ENCODE data around the gene ARHGAP22. TPM values are rescaled to one million over a fixed set of nuclear protein-coding genes. Genes with fewer than 3 reads are reported as not detected.

ARHGAP22 gene
- total RNA-seq, 2 experiments from 2014 or later: not detected

DNA sequence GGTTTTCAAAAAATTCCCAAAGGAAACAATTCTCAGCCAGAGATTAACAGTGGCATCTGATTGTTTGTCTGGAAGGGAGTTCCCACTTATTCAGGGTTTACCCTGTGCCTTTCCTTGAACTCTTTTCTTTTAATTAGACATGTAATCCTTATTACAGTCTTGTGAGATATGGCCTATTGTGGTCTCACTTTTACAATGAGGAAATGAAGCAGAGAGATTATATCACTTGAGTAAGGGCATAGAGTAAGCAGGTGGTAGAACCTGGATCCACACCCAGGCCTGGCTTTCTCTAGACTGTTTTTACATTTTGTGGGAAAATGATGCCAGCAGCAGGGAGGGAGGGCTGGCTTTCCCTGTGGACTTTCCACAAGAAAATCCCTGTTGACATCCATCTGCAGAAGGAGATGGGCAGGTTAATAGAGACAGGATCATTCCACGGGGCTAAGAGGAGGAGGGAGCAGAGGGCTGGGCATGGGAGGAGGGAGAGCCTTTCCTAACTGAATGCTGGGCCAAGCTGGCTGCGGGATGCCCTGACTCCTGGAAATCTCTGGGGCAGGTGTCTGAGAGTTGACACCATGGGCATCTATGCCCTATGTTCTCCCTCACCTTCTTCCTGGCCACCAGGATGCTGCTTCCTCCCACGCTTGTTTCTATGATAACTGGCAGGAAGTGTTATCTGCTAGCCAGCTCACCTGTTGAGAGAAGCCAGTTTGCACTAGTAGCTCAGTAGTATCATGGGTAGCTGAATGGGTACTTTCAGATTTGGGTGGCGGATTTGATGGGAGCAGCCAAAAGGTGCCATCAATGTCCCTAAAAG, 28.7 kb upstream of the ARHGAP22 start:
- no peak for DNase-seq
- Histone ChIP-seq H3K27ac (ENCODE audit: low read depth in 1 of 2, low read length in 2 of 2) (no peak overlapping the region), H3K4me1 (ENCODE audit: insufficient read depth, low read length) (peaks cover 19% of the 10 kb centered on the region), H3K9me3 (ENCODE audit: control insufficient read depth in 1 of 2, insufficient read depth in 1 of 2, low read length in 2 of 2) (no peaks in the 10 kb centered on the region), H3K27me3 (ENCODE audit: control insufficient read depth in 1 of 2, insufficient read depth in 2 of 2, low read length in 2 of 2) (peaks cover 7 to 17% of the 10 kb centered on the region in 2 experiments), H3K36me3 (ENCODE audit: insufficient read depth, low read length) (no peaks in the 10 kb centered on the region), H3K4me3 (ENCODE audit: low read length) (no peak overlapping the region)
- ATAC-seq (ENCODE audit: poor library complexity): no peak
- Mint-ChIP-seq H3K36me3 (ENCODE audit: low read depth) (no peaks in the 10 kb centered on the region), H3K4me3 (no peak overlapping the region), H3K27ac (no peak overlapping the region), H3K4me1 (ENCODE audit: low read depth) (peaks cover 14% of the 10 kb centered on the region), H3K9me3 (no peaks in the 10 kb centered on the region), H3K27me3 (peaks cover 33% of the 10 kb centered on the region)
- ChIA-PET CTCF (no interaction called here), POLR2A (no interaction called here)
- TF ChIP-seq, protein P1, sequence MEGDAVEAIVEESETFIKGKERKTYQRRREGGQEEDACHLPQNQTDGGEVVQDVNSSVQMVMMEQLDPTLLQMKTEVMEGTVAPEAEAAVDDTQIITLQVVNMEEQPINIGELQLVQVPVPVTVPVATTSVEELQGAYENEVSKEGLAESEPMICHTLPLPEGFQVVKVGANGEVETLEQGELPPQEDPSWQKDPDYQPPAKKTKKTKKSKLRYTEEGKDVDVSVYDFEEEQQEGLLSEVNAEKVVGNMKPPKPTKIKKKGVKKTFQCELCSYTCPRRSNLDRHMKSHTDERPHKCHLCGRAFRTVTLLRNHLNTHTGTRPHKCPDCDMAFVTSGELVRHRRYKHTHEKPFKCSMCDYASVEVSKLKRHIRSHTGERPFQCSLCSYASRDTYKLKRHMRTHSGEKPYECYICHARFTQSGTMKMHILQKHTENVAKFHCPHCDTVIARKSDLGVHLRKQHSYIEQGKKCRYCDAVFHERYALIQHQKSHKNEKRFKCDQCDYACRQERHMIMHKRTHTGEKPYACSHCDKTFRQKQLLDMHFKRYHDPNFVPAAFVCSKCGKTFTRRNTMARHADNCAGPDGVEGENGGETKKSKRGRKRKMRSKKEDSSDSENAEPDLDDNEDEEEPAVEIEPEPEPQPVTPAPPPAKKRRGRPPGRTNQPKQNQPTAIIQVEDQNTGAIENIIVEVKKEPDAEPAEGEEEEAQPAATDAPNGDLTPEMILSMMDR (IDR thresholded peaks at IDR 0.05): no peak
- intact Hi-C loops (cut with DNase I, micrococcal nuclease): no loop called here

GRCh38 chr10:48632166-48632565, 27.3 kb upstream of the ARHGAP22 start:
- H3K27me3 Mint-ChIP-seq: peaks cover 20% of the 10 kb centered on the region
- Histone ChIP-seq H3K36me3 (ENCODE audit: insufficient read depth, low read length) (no peaks in the 10 kb centered on the region), H3K27ac (ENCODE audit: low read depth in 1 of 2, low read length in 2 of 2) (no peak overlapping the region), H3K4me3 (ENCODE audit: low read length) (no peak overlapping the region), H3K9me3 (ENCODE audit: control insufficient read depth in 1 of 2, insufficient read depth in 1 of 2, low read length in 2 of 2) (no peaks in the 10 kb centered on the region), H3K27me3 (ENCODE audit: control insufficient read depth in 1 of 2, insufficient read depth in 2 of 2, low read length in 2 of 2) (peaks cover 3 to 13% of the 10 kb centered on the region in 2 experiments), H3K4me1 (ENCODE audit: insufficient read depth, low read length) (peaks cover 19% of the 10 kb centered on the region)
- H3K4me1 Mint-ChIP-seq (ENCODE audit: low read depth): peaks cover 14% of the 10 kb centered on the region
- H3K4me3 Mint-ChIP-seq: no peak overlapping the region
- no peaks in the 10 kb centered on the region for H3K9me3 Mint-ChIP-seq
- ChIA-PET CTCF (no interaction called here), POLR2A (no interaction called here)
- TF ChIP-seq, protein P1 (IDR thresholded peaks at IDR 0.05): no peak
- ATAC-seq (ENCODE audit: poor library complexity) (no peak), DNase-seq (no peak)
- intact Hi-C loops (cut with DNase I, micrococcal nuclease): no loop called here
- no peak overlapping the region for H3K27ac Mint-ChIP-seq
- no peaks in the 10 kb centered on the region for H3K36me3 Mint-ChIP-seq (ENCODE audit: low read depth)

DNA sequence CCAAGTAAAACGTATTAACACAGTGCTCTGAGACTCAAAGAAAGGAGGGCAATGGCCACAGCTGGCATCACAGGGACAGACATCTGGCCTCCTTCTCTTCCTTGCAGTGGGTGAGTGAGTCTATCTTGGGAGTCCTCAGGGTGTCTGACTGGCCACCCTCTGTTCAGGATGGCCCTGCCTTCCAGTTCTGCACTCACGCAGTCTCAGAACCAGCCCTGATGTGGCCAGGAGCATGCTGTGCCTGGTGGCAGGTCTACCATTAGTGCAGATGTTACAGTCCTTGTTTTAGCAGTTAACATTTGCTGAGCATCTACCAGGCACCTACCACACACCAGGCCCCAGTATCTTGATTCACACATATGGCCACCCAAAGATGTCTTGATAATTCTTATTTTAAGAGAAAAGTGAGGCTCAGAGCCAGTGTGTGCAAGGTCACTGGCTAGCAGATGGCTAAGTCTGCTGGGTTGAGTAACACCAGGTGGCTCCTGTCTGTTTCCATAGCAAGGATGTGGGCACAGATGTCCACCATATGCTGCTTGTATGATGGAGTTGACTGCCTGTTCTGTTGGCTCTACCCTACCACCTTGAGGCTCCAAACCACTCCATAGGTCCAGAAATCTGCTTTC, 23.2 kb upstream of the ARHGAP22 start:
- Histone ChIP-seq H3K36me3 (ENCODE audit: insufficient read depth, low read length) (no peaks in the 10 kb centered on the region), H3K4me1 (ENCODE audit: insufficient read depth, low read length) (no peaks in the 10 kb centered on the region), H3K9me3 (ENCODE audit: control insufficient read depth in 1 of 2, insufficient read depth in 1 of 2, low read length in 2 of 2) (no peaks in the 10 kb centered on the region), H3K4me3 (ENCODE audit: low read length) (no peak overlapping the region), H3K27me3 (ENCODE audit: control insufficient read depth in 1 of 2, insufficient read depth in 2 of 2, low read length in 2 of 2) (peaks cover 0 to 5% of the 10 kb centered on the region in 2 experiments), H3K27ac (ENCODE audit: low read depth in 1 of 2, low read length in 2 of 2) (no peak overlapping the region)
- intact Hi-C loops (cut with DNase I, micrococcal nuclease): no loop called here
- ChIA-PET CTCF (no interaction called here), POLR2A (no interaction called here)
- no peaks in the 10 kb centered on the region for H3K36me3 Mint-ChIP-seq (ENCODE audit: low read depth)
- peaks cover 10% of the 10 kb centered on the region for H3K27me3 Mint-ChIP-seq
- H3K9me3 Mint-ChIP-seq: no peaks in the 10 kb centered on the region
- H3K27ac Mint-ChIP-seq: no peak overlapping the region
- H3K4me1 Mint-ChIP-seq (ENCODE audit: low read depth): no peaks in the 10 kb centered on the region
- ATAC-seq (ENCODE audit: poor library complexity) (no peak), DNase-seq (no peak)
- no peak overlapping the region for H3K4me3 Mint-ChIP-seq
- TF ChIP-seq, protein P1 (IDR thresholded peaks at IDR 0.05): no peak
